Effector CD8-positive, alpha-beta T cell (primary cell): ENCODE measurements around the gene CRKL.
"Not testable (repeated sequence)": the region's sequence is repeated elsewhere in the genome, so short reads cannot be mapped to it uniquely, and the experiment has no call there.

ENCODE experiments used
- DNase-seq: peaks from one replicate; lab custom pipeline; 2025; lab: John Stamatoyannopoulos, UW

The CRKL gene

DNA sequence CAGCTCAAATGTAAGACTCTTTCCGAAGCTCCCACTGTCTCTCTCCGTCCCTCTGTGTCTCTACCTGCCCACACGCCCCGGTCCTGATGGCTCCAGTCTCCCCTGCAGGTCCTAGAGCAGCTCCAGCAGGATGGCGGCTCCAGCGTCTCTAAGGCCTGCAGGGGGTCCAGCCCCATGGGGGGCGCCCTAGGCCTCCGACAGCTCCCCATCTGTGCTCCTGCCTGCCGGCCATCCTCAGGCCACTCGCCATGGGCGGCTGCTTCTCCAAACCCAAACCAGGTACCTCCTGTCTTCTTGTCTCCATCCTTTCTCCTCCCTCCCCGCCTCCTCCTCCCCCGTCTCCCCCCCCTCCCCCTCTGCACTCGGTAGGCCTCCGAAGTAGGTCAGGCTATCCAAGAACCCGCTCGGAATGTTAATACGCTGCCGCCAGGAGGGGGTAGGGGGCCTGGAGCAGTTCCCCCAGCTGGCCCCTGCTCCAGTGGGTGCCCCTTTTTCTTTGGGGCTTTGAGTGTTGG is 50.5 kb downstream of the CRKL start:
- no peak for DNase-seq

DNA sequence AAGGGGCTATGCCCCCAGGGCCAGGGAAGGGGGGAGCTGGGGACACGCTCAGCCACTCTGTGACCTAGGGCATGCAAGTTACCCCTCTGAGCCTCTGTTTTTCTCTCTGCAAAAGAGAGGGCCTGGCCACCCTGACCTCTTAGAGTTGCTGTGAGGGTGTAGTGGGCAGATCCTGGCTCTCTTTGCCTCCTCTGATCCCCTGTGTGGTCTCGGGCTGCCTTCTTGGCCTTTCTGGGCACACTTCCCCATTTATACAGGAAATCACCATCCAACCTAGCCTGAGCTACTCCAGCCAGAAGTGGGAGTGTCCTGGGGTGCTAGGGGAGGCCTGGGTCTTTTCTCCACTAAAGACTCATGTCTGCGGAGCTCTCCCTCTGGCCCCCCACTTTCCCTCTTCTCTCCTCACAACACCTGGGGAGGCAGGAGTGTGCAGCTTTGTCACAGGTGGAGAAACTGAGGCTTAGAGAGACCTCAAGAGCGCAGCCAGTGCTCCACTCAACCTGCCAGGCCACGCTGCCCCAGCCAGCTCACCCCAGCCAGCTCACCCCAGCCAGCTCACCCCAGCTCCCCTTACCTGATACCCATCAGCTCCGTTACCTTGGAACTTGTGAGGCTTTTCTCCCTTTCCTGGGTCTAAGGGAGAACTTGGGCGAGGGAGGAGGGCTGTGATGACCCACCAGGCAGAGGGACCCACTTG is 51.2 kb downstream of the CRKL start:
- no peak for DNase-seq

DNA sequence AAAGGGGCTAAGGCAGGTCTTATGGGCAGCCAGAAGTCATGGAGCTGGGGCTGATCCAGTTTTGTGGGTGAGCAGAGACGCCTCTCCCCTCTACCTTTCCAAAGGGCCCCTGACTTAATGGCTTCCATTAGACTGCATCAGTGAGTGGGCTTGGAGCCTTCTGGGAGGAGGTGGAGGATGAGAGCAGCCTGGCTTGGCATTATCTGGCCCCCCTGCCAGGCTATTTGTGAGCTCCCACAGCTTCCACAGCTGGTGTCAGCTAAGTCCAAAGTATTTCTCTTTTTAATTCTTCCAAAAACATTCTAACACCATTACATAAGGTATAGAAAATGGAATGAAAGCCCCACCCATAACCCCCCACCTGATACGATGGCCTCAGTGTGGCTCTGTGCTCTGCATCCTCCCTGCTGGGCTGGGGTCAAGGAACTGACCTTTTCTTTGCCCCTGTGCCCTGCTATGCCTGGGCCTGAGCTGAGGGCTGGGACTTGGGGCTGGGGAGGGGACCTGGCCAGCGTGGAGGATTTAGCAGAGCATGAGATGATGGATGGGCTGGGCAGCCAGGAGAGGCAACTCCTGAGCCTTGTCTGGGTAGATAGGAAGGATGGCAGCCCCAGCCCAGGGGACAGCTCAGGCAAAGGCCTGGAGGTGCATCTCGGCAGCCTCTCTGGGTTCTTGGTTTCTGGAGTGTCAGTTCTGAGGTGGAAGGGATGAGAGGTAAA is 53.9 kb downstream of the CRKL start:
- DNase-seq: no peak

DNA sequence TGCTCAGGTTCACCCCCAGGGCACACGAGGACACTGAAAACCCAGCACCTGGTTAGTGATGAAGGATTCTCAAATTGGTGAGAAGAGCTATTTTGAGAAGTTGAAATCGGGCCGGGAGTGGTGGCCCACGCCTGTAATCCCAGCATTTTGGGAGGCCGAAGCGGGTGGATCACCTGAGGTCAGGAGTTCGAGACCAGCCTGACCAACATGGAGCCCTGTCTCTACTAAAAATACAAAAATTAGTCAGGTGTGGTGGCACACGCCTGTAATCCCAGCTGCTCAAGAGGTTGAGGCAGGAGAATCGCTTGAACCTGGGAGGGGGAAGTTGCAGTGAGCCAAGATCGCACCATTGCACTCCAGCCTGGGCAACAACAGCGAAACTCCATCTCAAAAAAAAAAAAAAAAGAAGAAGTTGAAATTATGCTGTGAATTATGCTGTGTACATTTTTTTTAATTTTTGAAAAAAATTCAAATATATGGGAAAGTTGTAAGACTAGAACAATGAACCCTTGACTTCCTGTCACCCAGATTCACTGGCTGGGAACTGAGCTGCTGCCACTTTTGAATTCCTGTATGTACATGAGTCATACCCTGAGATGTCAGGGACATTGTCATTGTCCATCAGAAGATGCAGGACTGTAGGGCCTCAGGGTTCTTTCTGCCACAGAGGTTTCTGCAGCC is 54.9 kb downstream of the CRKL start:
- DNase-seq: not testable (repeated sequence)

DNA sequence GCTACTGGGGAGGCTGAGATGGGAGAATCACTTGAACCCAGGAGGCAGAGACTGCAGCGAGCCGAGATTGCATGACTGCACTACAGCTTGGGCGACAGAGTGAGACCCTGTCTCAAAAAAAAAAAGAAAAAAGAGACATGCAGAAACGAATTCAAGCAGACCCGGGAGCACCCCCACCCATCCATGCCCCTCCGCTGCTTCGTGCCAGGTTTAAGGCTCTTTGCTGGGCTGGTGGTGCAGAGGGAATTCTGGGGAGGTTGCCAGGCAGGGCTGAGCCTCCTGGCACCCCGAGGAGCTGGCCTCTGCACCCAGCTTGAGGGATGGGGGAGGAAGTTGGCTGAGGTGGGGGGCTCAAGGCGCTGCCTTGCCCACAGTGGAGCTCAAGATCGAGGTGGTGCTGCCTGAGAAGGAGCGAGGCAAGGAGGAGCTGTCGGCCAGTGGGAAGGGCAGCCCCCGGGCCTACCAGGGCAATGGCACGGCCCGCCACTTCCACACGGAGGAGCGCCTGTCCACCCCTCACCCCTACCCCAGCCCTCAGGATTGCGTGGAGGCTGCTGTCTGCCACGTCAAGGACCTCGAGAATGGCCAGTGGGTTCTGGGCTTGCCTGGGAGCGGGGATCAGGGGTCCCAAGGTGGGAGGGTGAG is 55.8 kb downstream of the CRKL start:
- DNase-seq: no peak

DNA sequence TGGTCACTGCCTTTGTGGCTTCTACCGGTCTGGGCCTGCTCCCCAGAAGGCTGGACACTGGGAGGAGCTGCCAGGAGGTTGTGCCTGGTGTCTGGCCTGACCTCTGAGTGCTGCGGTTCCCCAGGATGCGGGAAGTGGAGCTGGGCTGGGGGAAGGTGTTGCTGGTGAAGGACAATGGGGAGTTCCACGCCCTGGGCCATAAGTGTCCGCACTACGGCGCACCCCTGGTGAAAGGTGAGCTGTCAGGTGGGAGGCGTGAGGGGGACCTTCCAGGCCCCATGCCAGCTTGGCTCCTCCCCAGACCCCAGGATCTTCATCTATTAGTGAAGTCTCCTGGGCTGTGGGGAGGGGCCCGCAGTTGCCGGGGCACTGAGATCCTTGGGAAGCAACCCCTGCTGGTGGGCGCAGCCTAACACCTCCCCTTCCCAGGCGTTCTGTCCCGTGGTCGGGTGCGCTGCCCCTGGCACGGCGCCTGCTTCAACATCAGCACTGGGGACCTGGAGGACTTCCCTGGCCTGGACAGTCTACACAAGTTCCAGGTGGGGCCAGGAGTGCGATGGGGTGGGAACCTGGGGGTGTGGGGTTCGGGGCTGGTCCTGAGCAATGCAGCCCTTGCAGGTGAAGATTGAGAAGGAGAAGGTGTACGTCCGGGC is 56.6 kb downstream of the CRKL start:
- no peak for DNase-seq

DNA sequence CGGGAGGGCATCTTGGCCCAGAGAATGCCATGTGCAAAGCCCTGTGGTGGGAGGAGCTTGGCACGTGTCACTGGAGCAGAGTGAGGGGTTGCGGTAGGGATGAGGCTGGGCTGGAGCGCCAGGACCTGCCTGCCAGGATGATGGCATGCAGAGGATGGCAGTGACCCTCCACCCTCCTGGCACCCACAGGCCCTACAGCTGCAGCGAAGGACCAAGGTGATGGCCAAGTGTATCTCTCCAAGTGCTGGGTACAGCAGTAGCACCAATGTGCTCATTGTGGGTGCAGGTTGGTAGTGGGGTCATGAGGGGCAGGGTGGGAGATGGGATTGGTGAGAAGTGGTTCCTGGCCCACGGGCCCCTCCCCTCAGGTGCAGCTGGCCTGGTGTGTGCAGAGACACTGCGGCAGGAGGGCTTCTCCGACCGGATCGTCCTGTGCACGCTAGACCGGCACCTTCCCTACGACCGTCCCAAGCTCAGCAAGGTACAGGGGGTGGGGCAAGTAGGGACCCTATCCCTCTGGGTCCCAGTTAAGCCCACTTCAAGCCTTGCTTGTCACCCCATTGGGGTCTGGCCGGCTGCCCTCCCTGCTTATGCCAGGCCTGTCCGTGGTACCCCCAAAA is 57.2 kb downstream of the CRKL start:
- DNase-seq: no peak

DNA sequence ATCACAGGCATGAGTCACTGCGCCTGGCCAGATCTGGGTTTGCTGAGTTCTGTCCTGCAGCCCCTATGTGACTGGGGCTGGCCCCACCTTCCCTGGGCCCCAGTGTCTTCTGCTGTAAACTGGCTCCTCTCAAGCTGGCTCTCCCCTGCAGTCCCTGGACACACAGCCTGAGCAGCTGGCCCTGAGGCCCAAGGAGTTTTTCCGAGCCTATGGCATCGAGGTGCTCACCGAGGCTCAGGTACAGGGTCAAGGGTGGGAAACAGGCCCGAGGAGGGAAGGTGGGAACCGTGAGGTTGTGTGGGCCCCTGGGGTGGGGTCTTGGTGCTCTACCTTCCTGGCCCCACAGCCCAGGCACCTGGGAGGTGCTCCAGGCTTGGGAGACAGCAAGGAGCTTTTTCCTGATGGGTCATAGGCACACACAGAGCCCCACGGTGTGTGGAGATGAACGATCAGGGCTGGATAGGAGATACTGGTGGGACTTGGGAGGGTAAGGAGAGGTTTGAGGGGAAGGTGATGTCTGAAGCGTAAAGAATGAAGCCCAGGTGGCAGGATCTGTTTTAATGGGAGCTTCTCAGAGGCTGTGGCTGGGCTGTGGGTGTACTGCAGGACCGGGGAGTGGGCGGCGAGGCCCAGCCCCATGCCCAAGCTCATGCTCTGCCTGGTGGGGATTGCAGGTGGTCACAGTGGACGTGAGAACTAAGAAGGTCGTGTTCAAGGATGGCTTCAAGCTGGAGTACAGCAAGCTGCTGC is 58.5 kb downstream of the CRKL start:
- DNase-seq: no peak

DNA sequence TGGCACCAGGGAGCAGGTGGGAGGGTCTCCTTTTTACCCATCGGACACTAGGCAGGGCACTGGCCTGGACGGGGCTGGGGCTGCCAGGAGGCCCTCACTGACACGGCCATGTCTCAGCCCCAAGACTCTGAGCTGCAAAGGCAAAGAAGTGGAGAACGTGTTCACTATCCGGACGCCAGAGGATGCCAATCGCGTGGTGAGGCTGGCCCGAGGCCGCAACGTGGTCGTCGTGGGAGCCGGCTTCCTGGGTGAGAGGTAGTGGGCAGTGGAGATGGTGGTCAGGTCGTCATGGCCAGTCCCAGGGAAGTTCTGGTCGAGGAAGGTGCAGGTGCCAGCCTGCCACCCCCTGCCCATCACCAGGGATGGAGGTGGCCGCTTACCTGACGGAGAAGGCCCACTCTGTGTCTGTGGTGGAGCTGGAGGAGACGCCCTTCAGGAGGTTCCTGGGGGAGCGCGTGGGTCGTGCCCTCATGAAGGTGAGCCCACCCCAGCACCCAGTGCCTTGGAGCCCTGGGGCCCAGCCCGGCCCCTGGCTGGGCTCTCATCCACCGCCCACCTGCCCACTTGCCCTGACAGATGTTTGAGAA is 59.2 kb downstream of the CRKL start:
- no peak for DNase-seq

DNA sequence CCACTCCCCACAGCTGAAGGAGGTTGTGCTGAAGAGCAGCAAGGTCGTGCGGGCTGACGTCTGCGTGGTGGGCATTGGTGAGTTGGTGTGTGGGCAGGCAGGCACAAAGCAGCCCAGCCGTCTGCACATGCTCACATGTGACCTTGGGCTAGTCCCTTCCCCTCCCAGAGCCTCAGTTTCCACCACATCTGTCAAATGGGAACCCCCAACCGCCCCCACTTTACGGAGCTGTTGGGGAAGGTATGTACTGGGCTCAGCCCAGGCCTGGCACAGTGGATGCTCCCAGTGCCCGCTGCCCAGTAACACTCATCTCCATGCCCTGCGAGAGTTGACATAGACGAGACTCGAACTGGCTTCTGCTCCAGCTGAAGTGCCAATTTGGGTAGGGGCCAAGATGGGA is 59.8 kb downstream of the CRKL start:
- DNase-seq: no peak

DNA sequence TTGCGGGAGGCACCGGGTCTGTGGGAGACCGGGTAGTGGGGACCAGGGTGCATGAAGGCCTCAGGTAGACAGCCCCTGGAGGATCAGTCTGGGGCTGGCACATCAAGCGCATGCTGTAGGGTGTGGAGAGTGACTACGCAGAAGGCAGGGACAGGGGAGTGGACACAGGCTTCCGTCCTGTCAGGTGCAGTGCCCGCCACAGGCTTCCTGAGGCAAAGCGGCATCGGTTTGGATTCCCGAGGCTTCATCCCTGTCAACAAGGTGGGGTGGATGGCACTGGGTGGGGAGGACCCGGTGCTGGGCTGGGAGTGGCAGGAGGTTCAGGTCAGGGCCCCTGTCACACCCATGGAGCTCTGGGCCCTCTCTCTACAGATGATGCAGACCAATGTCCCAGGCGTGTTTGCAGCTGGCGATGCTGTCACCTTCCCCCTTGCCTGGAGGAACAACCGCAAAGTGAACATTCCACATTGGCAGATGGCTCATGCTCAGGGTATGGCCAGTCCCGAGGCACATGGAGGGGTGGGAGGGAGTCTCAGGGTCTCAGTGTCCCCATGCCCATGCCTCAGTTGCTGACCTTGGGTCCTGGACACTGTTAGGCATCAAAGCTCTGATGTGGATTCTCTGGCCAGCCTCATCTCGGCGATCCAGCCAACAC is 60.4 kb downstream of the CRKL start:
- no peak for DNase-seq

DNA sequence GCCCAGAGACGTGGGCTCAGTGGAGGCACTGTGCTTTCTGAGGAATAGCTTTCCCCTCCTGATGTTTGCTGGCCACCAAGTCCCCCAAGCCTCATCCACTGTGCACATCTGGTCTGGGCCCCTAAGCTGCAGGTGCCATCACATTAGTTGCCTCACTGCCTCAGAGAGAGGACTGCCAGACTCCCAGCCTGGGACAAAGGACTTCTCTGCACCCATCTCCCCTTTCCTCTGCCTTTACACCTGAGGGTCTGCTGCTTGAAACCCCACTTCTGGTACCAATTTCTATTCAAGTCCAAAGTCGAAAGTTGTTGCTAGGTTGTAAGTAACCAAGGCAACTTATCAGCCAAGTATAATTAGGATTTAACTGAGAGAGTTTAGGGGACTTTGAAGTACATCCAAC is 61.2 kb downstream of the CRKL start:
- no peak for DNase-seq

DNA sequence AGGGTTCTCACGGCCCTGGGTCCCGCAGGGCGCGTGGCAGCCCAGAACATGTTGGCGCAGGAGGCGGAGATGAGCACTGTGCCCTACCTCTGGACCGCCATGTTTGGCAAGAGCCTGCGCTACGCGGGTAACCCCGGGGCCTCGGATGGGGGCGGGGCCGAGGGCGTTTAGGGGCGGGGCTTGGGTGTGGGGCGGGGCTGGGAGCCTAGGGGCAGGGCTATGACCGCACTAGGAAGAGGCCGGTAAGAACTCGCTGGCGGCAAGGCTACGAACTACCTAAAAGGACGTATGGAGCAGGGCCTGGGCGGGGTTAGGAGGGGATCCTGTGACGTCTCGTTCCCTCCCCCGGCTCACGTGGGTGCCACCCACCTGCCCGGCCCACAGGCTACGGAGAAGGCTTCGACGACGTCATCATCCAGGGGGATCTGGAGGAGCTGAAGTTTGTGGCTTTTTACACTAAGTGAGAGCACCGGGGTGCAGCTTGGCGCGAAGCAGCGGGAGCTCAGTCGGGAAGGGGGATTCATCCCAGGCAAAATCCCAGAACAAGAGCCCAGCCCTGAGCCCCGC is 62.1 kb downstream of the CRKL start:
- peak; percentile 53 for DNase-seq

DNA sequence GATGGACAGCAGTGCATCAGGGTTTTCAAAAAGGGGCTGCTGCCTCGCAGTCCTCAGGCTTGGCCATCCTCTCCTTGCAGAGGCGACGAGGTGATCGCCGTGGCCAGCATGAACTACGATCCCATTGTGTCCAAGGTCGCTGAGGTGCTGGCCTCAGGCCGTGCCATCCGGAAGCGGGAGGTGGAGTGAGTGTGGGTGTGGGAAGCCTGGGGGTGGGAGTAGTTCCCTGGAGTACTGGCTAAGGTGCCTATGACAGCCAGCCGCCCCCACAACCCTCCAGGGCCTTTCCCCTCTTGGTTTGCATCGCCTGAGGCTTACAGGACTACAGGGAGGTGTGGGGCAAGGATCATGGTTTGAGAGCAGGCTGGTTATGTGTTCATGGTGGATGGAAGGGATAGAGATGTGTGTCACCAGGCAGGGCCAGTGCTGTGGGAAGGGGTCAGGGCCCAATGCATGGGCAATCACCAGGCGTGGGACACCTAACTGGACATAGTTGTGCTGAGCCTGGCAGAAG is 62.8 kb downstream of the CRKL start:
- no peak for DNase-seq

DNA sequence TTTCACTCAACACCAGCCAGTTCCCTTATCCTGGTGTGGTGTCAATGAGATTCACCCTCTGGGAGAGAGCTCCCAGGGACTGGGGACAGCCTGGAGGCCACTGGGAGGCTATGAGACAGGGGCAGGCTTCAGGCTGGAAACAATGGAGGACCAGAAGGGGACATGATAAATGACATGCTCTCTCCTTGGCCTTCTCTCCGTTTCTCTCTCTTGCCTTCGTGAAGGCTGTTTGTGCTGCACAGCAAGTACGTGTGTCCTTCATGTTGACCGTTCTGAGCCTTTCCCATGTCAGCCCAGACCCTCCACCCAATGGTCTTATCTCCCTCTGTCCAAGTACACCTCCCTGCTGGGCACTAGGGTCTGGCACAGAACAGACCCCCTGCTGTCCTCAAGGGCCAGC is 63.3 kb downstream of the CRKL start:
- no peak for DNase-seq

DNA sequence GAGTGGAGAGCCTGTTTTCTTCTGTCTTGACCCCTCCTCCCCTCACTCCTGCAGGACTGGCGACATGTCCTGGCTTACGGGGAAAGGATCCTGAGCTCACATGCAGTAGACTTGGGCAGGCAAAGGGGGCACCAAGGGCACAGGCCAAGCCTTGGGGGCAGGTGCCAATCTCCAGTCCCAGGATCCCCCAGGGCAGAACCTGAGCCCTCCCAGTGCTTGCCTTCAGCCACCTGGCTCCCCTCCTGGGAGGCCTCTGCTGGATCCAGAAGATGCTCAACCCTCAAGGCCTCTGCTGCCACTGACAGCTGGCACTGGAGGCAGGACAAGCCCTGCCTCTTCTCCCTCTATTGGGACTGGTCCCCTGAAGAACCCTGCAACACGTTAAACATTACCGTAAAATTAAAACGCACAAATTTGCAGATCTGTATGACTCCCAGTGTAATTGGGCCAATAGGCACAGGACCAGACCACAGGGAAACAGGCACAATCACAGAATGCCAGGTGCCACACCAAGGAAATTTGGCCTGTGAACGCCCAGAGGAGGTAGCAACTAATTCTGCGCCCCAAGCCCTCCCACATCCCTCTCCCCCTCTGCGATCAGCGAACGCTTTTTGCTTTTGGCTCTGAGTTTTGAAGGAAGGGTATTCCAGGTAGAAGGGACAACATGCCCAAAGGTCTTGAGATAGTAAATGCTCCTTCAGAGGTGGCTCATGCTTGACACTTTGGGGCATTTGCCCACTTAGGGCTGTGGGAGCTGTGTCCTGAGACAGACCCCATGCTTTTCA is 63.9 kb downstream of the CRKL start:
- no peak for DNase-seq

DNA sequence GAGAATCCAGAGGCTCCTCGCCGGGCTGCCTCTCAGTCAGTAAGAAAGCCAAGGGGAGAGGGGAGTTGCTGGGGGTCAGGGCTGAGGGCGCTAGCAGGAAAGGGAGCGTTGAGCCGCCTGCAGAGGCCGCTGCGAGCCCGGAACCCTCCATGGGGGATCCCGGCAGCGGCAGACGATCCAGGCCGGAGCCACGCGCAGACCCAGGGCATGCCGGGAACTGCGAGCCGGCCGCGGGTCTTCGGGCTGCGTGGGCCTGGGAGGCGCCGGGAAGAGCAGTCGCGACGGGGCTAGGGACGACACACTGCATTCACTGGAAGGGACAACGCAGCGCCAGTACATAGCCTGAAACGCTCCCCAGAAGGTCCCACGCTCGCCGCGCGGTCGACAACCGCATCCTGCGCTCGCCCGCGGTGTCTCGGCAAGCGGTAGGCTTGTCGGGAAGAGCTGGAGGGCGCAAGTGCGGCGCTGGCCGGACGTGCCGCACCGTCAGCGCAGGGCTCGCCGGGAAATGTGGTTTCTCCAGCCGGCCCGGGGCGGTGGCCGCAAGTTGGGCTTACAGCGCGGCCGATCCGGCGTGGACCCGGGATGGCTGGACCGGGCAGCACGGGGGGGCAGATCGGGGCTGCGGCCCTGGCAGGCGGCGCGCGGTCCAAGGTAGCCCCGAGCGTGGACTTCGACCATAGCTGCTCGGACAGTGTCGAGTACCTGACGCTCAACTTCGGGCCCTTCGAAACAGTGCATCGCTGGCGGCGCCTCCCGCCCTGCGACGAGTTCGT is 64.8 kb downstream of the CRKL start, which contains the start of gene LZTR1:
TSS of gene LZTR1 (plus strand) at position 511 of the 776 bp plus-strand sequence. CDS start at position 586, 75 bp downstream.
- DNase-seq: peak; percentile 38

DNA sequence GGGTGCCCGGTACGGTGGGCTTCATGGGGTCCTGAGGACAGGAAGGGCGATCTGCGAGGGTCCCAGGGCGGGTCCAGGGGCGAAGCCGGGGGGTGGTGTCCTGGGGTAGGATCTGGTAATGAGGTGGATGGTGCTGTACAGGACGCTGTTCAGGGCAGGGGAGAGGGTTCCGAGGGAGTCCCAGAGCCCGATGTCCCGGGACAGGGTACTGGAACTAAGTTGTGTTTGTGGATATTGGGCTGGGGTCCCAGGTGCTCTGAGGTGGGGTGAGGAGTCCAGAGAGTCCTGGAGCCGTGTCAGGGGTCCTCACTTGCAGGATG is 65.3 kb downstream of the CRKL start:
- DNase-seq: no peak
